Endothelial cell of hepatic sinusoid (primary cell): ENCODE results near the gene TECPR2.
"Not testable (repeated sequence)": the region's sequence is repeated elsewhere in the genome, so short reads cannot be mapped to it uniquely, and the experiment has no call there.

Experiments used
- in situ Hi-C: cut with HindIII; loops from 2 replicates; pipeline ENCODE4 v1.10.0; 2017; ENCODE audit warnings: low sequenced_read_pairs

TECPR2 gene

GRCh38 chr14:102507081-102507856 lies 144.5 kb downstream of the TECPR2 start:
- in situ Hi-C loops, result loop anchor here (5.0 kb wide), 1 partner anchor 65 kb away; no protein-coding TSS in a partner anchor

- in situ Hi-C loops, result loop anchor here (5.0 kb wide), 1 partner anchor 66 kb away; no protein-coding TSS in a partner anchor
These were observed 145.1 kb downstream of the TECPR2 start for GRCh38 chr14:102507857-102508312.

GRCh38 chr14:102508410-102508773 lies 145.7 kb downstream of the TECPR2 start:
- in situ Hi-C loops, result loop anchor here (5.0 kb wide), 1 partner anchor 66 kb away; no protein-coding TSS in a partner anchor

GRCh38 chr14:102508774-102509745 lies 146.3 kb downstream of the TECPR2 start:
- in situ Hi-C loops, result loop anchor here (5.0 kb wide), 1 partner anchor 67 kb away; no protein-coding TSS in a partner anchor

- in situ Hi-C loops, result loop anchor here (5.0 kb wide), 2 partner anchors 68 to 77 kb away; no protein-coding TSS in a partner anchor
These were observed 147.2 kb downstream of the TECPR2 start, which contains the start of gene ANKRD9 for GRCh38 chr14:102509746-102510615. Gene ANKRD9 (minus strand): TSS chr14:102509776. CDS start chr14:102507889, 1,887 bp downstream.

- in situ Hi-C loops, result loop anchor here (5.0 kb wide), 1 partner anchor 76 kb away; no protein-coding TSS in a partner anchor
These were observed 148.1 kb downstream of the TECPR2 start for GRCh38 chr14:102510616-102511520.

GRCh38 chr14:102511538-102511937 lies 148.8 kb downstream of the TECPR2 start:
- in situ Hi-C loops, result loop anchor here (5.0 kb wide), 1 partner anchor 76 kb away; no protein-coding TSS in a partner anchor

GRCh38 chr14:102512793-102513300 lies 150.1 kb downstream of the TECPR2 start:
- in situ Hi-C loops, result loop anchor here (5.0 kb wide), 1 partner anchor 74 kb away; no protein-coding TSS in a partner anchor

- in situ Hi-C loops, result loop anchor here (5.0 kb wide), 1 partner anchor 73 kb away; no protein-coding TSS in a partner anchor
These were observed 151.4 kb downstream of the TECPR2 start for GRCh38 chr14:102513899-102514772.

- in situ Hi-C loops, result loop anchor here (5.0 kb wide), 1 partner anchor 72 kb away; no protein-coding TSS in a partner anchor
These were observed 152.4 kb downstream of the TECPR2 start for GRCh38 chr14:102514987-102515733.

- in situ Hi-C loops, result no loop called here
These were observed 154.0 kb downstream of the TECPR2 start for GRCh38 chr14:102516531-102517391.

GRCh38 chr14:102517392-102518062 lies 154.8 kb downstream of the TECPR2 start:
- in situ Hi-C loops, result no loop called here

- in situ Hi-C loops, result no loop called here
These were observed 155.4 kb downstream of the TECPR2 start for GRCh38 chr14:102518063-102518648.

GRCh38 chr14:102519709-102520108 lies 157.0 kb downstream of the TECPR2 start:
- in situ Hi-C loops, result not testable (repeated sequence)

- in situ Hi-C loops, result no loop called here
These were observed 160.4 kb downstream of the TECPR2 start for GRCh38 chr14:102523200-102523568.
